Measurements from ENCODE around the gene ASCL5.

Gene ASCL5

GRCh38 chr1:201072922-201073321 lies 54.1 kb downstream of the ASCL5 start:
- no peak for TF ChIP-seq CREB1 (IDR thresholded peaks at IDR 0.05; ENCODE audit: low read depth)
- no peak for TF ChIP-seq RAD21 (IDR thresholded peaks at IDR 0.05; ENCODE audit: low read depth)
- no peak for TF ChIP-seq ZBTB7A (IDR thresholded peaks at IDR 0.05; ENCODE audit: low read depth)
- no peak for TF ChIP-seq NFIC (IDR thresholded peaks at IDR 0.05)
- TF ChIP-seq REST (IDR thresholded peaks at IDR 0.05; ENCODE audit: low read depth), result no peak
- no peak for TF ChIP-seq TEAD4 (IDR thresholded peaks at IDR 0.05)
- TF ChIP-seq EP300 (IDR thresholded peaks at IDR 0.05; ENCODE audit: borderline replicate concordance), result no peak
- TF ChIP-seq FOXM1 (IDR thresholded peaks at IDR 0.05; ENCODE audit: borderline replicate concordance, low read depth), result no peak
- no peak for TF ChIP-seq EGR1 (IDR thresholded peaks at IDR 0.05)
- TF ChIP-seq TAF1 (IDR thresholded peaks at IDR 0.05; ENCODE audit: low read depth), result no peak
- no peak for TF ChIP-seq TCF12 (IDR thresholded peaks at IDR 0.05; ENCODE audit: low read depth)
- TF ChIP-seq MAX (IDR thresholded peaks at IDR 0.05), result no peak
- TF ChIP-seq CEBPB (IDR thresholded peaks at IDR 0.05), result no peak
- TF ChIP-seq YY1 (IDR thresholded peaks at IDR 0.05; ENCODE audit: low read depth), result no peak

GRCh38 chr1:201072149-201072548 lies 54.8 kb downstream of the ASCL5 start:
- TF ChIP-seq EGR1 (IDR thresholded peaks at IDR 0.05) (no peak), CREB1 (IDR thresholded peaks at IDR 0.05; ENCODE audit: low read depth) (no peak), EP300 (IDR thresholded peaks at IDR 0.05; ENCODE audit: borderline replicate concordance) (no peak), TEAD4 (IDR thresholded peaks at IDR 0.05) (no peak), REST (IDR thresholded peaks at IDR 0.05; ENCODE audit: low read depth) (no peak), NFIC (IDR thresholded peaks at IDR 0.05) (no peak), CEBPB (IDR thresholded peaks at IDR 0.05) (no peak)

- TF ChIP-seq TEAD4 (IDR thresholded peaks at IDR 0.05), result no peak
- TF ChIP-seq RAD21 (IDR thresholded peaks at IDR 0.05; ENCODE audit: low read depth), result no peak; the same call in 1 of the 2 replicates
Observed at GRCh38 chr1:201069636-201070035, 57.3 kb downstream of the ASCL5 start.

GRCh38 chr1:201068976-201069375 lies 58.0 kb downstream of the ASCL5 start:
- no peak for TF ChIP-seq REST (IDR thresholded peaks at IDR 0.05; ENCODE audit: low read depth)
- no peak for TF ChIP-seq EP300 (IDR thresholded peaks at IDR 0.05; ENCODE audit: borderline replicate concordance)
- TF ChIP-seq TEAD4 (IDR thresholded peaks at IDR 0.05), result no peak
- TF ChIP-seq MAX (IDR thresholded peaks at IDR 0.05), result no peak
- no peak for TF ChIP-seq RAD21 (IDR thresholded peaks at IDR 0.05; ENCODE audit: low read depth)
- no peak for TF ChIP-seq FOXM1 (IDR thresholded peaks at IDR 0.05; ENCODE audit: borderline replicate concordance, low read depth)
- no peak for TF ChIP-seq USF1 (IDR thresholded peaks at IDR 0.05)
- TF ChIP-seq YY1 (IDR thresholded peaks at IDR 0.05; ENCODE audit: low read depth), result no peak

- TF ChIP-seq MAX (IDR thresholded peaks at IDR 0.05) (no peak), TCF12 (IDR thresholded peaks at IDR 0.05; ENCODE audit: low read depth) (no peak), EGR1 (IDR thresholded peaks at IDR 0.05) (no peak), YY1 (IDR thresholded peaks at IDR 0.05; ENCODE audit: low read depth) (no peak), CREB1 (IDR thresholded peaks at IDR 0.05; ENCODE audit: low read depth) (no peak), ZBTB7A (IDR thresholded peaks at IDR 0.05; ENCODE audit: low read depth) (no peak), RAD21 (IDR thresholded peaks at IDR 0.05; ENCODE audit: low read depth) (no peak), TEAD4 (IDR thresholded peaks at IDR 0.05) (no peak)
Observed at GRCh38 chr1:201066986-201067385, 60.0 kb downstream of the ASCL5 start.
